Smooth muscle cell of trachea (primary cell): Measurements from ENCODE around the gene VTN. TPM values are rescaled to one million over a fixed set of nuclear protein-coding genes. Genes with fewer than 3 reads are reported as not detected.

ENCODE experiments used
- total RNA-seq: library from RNA; depleted of rRNA; stranded (reverse); fragments of >200 nt; gene quantifications from 2 replicates; pipeline ENCODE4 v1.2.1, GENCODE V29; 2014

VTN gene, protein sequence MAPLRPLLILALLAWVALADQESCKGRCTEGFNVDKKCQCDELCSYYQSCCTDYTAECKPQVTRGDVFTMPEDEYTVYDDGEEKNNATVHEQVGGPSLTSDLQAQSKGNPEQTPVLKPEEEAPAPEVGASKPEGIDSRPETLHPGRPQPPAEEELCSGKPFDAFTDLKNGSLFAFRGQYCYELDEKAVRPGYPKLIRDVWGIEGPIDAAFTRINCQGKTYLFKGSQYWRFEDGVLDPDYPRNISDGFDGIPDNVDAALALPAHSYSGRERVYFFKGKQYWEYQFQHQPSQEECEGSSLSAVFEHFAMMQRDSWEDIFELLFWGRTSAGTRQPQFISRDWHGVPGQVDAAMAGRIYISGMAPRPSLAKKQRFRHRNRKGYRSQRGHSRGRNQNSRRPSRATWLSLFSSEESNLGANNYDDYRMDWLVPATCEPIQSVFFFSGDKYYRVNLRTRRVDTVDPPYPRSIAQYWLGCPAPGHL
- 0.33 TPM in 1 of 2 replicates, not detected in the other for total RNA-seq

DNA sequence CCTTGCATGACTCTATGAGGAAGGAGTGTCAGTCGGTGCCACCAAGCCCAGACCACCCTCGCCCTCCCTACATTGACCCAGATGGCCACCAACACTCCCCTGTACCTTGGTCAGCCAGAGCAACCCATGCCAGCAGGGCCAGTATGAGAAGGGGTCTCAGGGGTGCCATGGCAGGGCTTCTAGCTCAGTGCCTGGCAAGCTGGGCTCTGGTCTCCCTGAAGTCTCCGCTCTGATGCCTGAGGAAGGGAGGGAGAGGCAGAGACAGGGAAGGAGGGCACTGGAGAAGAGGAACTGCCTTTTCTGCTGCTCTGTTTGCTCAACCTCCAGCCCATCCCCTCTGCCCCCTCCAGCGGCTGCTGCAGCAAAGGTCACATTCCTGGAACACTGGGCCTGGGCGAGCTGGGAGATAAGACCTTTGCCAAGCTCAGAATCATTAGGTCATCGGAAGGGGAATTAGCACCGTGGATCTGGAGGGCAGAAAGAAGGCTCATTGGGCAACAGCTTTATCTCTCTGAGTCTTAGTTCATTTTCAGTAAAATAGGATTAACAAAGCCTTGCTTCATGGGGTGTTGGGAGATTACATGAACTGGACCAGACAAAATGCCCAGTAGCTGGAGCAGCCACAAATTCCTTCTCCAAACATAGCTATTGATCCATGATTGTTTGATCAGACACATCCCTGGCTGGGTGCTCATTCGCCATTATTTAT lies at the start of gene VTN:
TSS of gene VTN (minus strand) at position 273 of the 709 bp plus-strand sequence. CDS start at position 169, 104 bp downstream.

DNA sequence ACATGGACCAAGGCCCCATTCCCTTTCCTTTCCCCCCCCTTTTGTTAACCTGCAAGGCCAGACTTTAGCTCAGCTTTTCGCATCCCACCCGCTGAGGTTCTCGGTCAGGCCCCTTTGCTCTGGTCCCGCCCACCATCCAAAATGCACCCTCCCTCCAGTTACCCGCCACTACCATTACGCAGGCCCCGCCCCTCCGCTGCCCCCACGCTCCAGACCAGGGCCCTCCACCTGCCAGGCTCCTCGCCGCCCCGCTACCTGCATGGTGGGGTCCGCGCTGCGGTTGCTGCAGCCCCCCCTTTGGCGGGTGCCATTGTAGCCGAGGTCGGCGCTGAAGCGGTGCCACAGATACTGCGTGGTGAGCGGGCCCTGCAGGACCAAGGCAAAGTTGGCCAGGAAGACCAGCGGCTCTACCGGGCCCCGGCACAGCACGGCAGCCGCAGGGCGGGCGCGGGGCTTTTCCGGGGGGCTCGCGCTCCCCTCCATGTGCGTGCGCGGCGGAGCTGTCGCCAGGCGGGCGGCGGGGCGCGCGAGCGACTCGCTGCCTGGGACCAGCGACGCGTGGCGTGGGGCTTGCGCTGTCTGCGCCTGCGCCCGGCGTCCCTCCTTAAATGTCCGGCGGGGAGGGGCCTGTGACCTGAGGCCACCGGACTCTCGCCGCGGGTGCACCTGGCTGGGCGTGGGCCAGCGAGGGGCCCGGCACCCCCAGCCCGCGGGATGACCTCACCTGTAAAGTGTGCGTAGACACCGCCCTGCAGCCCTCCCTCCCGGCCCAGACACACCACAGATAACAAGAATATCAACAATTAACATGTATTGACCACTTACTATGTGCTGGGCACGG lies 35.7 kb upstream of the VTN start, which contains the start of gene SLC46A1:
TSS of gene SLC46A1 (minus strand) at position 581 of the 841 bp plus-strand sequence. CDS start at position 483, 98 bp downstream.

DNA sequence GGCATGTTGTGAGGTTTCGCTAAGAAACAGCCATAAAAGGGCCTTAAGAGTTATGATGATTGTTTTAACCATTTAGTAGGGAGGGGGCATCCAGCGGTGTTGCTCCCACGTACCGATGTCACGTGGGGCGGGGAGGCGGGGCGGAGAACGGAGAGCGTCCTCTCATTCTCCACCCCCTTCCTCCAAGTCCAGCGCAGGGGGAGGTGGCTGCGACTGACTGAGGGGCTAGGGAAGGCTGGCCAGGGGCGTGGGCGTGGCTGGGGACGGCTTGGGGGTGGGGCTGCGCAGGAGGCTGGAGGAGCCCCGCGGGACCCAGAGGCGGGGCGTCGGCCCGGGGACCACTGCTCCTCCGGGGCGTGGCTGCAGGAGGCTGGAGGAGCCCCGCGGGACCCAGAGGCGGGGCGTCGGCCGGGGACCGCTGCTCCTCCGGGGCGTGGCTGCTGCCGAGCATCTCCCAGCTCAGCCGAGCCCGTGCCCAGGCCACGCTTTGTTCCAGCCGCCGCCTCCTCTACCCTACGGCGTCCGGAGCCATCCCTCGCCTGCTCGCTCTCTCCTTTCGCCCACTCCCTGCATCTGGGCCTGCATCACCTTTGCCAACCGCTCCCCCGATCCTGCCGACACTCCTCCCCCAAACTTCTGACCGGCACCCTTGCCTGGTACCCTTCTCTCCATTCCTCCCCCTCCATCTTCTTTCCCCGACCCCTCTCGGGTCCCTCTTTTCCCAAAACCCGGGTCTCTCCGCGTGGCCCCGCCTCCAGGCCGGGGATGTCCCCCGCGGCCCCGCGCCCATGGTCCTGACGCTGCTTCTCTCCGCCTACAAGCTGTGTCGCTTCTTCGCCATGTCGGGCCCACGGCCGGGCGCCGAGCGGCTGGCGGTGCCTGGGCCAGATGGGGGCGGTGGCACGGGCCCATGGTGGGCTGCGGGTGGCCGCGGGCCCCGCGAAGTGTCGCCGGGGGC lies 1.4 kb upstream of the VTN start, which contains the start of gene SARM1:
TSS of gene SARM1 (plus strand) at position 450 of the 958 bp plus-strand sequence. CDS start at position 789, 339 bp downstream.

DNA sequence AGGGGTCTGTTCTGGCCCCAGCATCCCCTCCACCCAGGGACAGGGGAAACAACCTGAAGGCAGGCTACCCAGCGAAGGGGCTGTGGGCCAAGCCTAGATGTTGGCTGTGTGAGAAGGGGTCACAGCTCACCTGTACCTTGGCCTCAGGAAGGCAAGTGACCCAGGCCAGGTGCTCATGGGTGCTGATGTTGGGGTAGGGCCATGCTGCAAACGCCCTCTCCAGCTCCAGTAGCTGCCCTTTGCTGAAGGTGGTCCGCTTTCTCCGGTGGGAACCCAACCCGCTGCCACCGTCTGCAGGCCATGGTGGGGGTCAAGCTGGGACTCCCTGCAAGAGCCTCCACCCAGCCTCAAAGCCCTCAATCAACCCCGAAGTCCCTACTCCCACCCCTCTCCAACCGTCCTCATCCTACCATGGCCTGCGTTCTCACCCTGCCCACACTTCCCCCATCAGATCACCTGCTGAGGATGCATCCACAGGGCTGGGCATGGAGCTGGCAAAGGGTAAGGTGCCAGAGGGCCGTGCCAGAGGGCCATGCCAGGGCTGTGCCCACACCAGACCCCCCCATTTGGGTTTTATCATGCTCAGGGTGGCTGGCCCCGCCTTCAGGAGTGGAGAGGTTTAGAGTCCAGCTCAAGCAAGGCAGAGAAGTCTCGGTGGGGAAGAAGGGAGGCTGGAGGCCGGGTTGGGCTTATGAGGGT lies 5.3 kb downstream of the VTN start, which contains the start of gene SEBOX:
TSS of gene SEBOX (minus strand) at position 535 of the 699 bp plus-strand sequence. CDS start at position 487, 48 bp downstream.

DNA sequence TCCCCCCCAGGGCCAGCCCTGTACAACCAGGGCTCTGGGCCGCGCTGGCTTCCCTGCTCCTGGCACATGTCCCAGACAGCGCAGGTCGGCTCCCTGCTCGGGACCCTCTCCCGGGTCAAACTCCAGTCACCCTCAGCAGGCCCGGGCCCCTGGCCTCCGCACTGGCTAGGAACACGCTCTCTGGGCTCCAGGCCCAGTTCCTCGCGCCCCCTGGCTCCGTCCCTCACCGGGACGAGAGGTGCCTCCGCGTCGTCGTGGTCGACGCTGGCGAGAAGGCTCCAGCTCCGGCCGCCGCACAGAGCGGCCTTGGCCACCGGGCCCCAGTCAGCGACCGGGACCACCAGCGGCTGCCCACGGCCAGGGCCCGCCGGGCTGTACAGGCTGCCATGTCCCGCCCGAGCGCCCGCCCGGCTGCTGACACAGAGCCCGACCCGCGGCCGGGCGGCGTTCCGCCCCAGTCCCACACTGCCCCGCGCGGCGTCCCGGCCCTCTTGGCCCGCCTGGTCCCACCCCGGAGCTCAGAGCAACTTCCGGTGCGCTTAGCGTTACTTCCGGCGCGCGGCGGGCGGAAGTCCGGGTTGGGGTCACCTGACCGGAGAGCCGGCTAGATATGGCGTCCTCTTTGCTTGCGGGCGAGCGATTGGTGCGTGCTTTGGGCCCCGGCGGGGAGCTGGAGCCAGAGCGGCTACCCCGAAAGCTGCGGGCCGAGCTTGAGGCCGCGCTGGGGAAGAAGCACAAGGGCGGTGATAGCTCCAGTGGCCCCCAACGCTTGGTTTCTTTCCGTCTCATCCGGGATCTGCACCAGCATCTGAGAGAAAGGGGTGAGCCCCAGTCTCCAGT lies 12.8 kb downstream of the VTN start, which contains the start of gene POLDIP2:
TSS of gene POLDIP2 (minus strand) at position 467 of the 840 bp plus-strand sequence. CDS start at position 388, 79 bp downstream.

DNA sequence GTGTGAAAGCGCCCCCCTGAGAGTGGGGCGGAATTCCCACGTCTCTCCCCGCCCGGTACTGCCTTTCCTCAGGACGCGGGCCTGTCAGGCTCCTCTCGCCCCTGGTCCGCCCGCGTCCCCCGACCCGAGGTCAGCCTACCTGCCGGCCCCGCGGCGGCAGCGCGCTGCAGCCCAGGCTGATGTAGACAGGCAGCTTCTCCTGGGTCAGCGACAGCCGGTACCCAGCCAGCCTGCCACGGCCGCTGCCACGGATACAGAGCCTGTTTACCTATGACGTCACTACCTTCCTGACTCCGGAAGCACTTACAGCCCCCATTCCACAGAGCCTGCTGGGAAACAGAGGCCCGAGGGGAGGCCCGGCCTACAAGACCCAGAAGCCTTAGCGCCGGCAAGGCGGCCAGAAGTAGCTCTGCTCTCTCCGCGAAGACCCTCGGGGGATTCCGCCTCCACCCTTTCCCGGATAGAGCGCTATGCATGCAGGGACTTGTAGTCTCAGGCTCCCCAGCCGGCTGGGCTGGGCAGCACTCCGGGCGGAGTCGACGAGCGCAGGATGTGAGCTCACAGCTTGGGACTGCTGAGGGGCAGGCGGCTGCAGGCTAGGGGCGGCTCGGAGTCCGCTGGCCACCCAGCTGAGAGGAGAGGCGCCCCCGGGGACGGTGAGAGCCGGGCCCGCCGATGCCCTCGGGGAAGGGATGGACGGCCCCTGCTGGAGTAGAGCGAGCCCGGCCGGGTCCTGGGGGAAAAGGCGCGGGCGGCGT lies 34.7 kb downstream of the VTN start, which contains the start of the genes IFT20 and TNFAIP1:
TSS of gene IFT20 (minus strand) at position 272 of the 758 bp plus-strand sequence. CDS start 3,487 bp downstream, outside the sequence.
TSS of gene TNFAIP1 (plus strand) at position 561 of the 758 bp plus-strand sequence. CDS start 3,761 bp downstream, outside the sequence.

DNA sequence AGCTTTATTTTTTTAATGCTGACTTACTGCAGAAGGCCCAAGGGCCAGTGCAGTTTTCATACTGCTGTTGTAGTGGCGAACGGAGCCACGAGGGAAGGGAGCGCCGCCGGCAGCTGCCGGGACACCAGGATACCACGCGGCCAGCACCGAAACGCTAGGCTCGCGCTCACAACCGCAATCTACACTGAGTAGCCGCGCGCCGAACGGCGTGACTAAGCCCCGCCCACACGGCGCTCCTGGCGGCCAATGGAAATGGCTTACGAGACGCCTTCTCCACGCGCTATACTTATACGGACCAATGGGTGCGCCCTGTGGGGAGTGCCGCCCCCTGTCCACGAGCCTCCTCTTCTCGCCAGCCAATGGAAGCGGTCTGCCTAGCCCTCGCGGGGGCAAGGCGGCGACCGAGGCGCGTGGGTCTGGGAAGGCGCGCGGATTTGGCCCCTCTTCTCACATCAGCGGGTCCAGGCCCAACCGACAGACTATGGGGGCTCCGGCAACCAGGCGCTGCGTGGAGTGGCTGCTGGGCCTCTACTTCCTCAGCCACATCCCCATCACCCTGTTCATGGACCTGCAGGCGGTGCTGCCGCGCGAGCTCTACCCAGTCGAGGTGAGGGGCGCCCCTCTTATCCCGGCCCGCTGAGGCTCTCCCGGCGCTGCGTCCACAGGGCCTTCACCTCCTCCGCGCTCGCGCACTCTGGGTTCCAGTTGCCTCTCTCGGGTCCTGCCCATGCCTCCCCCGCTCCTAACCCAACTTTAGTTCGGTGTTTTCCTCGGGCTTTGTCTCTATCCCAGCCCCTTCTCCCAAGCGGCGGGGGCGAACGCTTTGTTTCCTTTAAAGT lies 51.1 kb downstream of the VTN start, which contains the start of gene TMEM97:
TSS of gene TMEM97 (plus strand) at position 442 of the 839 bp plus-strand sequence. CDS start at position 482, 40 bp downstream.

Other genes starting within 250 kb of the VTN start
- 13.1 and 29.4 TPM in 2 replicates for gene TMEM97, start 51.1 kb downstream of the VTN start, total RNA-seq
- gene IFT20, start 34.8 kb downstream of the VTN start, total RNA-seq = 49.0 and 52.6 TPM in 2 replicates
- gene TNFAIP1, start 34.5 kb downstream of the VTN start, total RNA-seq = 17.3 and 28.0 TPM in 2 replicates
- 95.6 and 104 TPM in 2 replicates for gene POLDIP2, start 12.8 kb downstream of the VTN start, total RNA-seq
- not detected in 2 replicates for gene SEBOX, start 5.1 kb downstream of the VTN start, total RNA-seq
- gene SARM1, start 1.4 kb upstream of the VTN start, total RNA-seq = 6.1 and 9.4 TPM in 2 replicates
- 3.2 and 8.1 TPM in 2 replicates for gene SLC46A1, start 35.9 kb upstream of the VTN start, total RNA-seq
- not detected in 2 replicates for gene SLC13A2, start 103.3 kb upstream of the VTN start, total RNA-seq
- gene FOXN1, start 136.0 kb upstream of the VTN start, total RNA-seq = not detected in 2 replicates
- 18.0 and 43.2 TPM in 2 replicates for gene UNC119, start 182.3 kb upstream of the VTN start, total RNA-seq
- gene PIGS, start 201.2 kb upstream of the VTN start, total RNA-seq = 61.2 and 78.9 TPM in 2 replicates
- 72.4 and 98.9 TPM in 2 replicates for gene ALDOC, start 206.6 kb upstream of the VTN start, total RNA-seq
- gene SPAG5, start 228.7 kb upstream of the VTN start, total RNA-seq = 5.6 and 46.1 TPM in 2 replicates
- 5.1 and 5.8 TPM in 2 replicates for gene RSKR, start 243.9 kb upstream of the VTN start, total RNA-seq